SK-N-SH (cell line): Measurements from ENCODE around the gene LRRC27. TPM values are rescaled to one million over a fixed set of nuclear protein-coding genes. Genes with fewer than 3 reads are reported as not detected.

ENCODE experiments used
- CTCF ChIA-PET: fragments of 300-600, 350-600 bp; formaldehyde crosslinking; extraction: SDS; loops from one replicate; lab custom pipeline; 2021; lab: Yijun Ruan, JAX
- POLR2A ChIA-PET: fragments of 350-600 bp; sonication (Branson Sonifier 250); formaldehyde crosslinking; extraction: SDS; loops from one replicate; lab custom pipeline; 2020; ENCODE audit warnings: antibody characterized with exemption, inconsistent platforms; lab: Yijun Ruan, JAX
- DNase-seq: peaks from one replicate; pipeline ENCODE4 v3.0.0; 2012
- H2AFZ ChIP-seq: fragments of 200-600 bp; sonication (generic); 2 replicates; pipeline ENCODE4 v1.8.1; 2016; ENCODE audit warnings: antibody characterized with exemption, mild to moderate bottlenecking, low read depth
- H3F3A ChIP-seq: fragments of 200-600 bp; sonication (generic); replicated peaks from 2 replicates; pipeline ENCODE3; 2016; ENCODE audit warnings: antibody characterized with exemption, mild to moderate bottlenecking; ENCODE audit not compliant: insufficient read depth
- H3K27ac ChIP-seq, 2 experiments: fragments of 200-500 bp in 1 of 2; fragments of 200-600 bp in 1 of 2; sonication (Bioruptor generic) in 1 of 2; sonication (generic), shearing (Covaris generic) in 1 of 2; 2 replicates each; pipeline versions ENCODE4 v1.5.1 to v1.6.1; 2014 to 2016; ENCODE audit warnings: low read depth in 2 of 2, inconsistent platforms in 1 of 2, low read length in 1 of 2, mild to moderate bottlenecking in 1 of 2, mixed read lengths in 1 of 2
- H3K27me3 ChIP-seq: fragments of 200-600 bp; sonication (generic), shearing (Covaris generic); 2 replicates; pipeline ENCODE4 v1.6.1; 2016; ENCODE audit warnings: mixed run types; ENCODE audit not compliant: insufficient read depth
- H3K36me3 ChIP-seq, 2 experiments: fragments of 200-500 bp in 1 of 2; fragments of 200-600 bp in 1 of 2; sonication (Bioruptor generic) in 1 of 2; sonication (generic) in 1 of 2; replicated peaks in 1 of 2; 2 replicates each; pipeline versions ENCODE3 to v1.5.1; 2014 to 2016; ENCODE audit warnings: low read length in 1 of 2, mild to moderate bottlenecking in 1 of 2; ENCODE audit not compliant: insufficient read depth in 2 of 2, control insufficient read depth in 1 of 2
- H3K4me1 ChIP-seq, 2 experiments: fragments of 200-500 bp in 1 of 2; fragments of 200-600 bp in 1 of 2; sonication (Bioruptor generic) in 1 of 2; sonication (generic), shearing (Covaris generic) in 1 of 2; 2 replicates each; pipeline versions ENCODE4 v1.5.1 to v1.6.1; 2014 to 2016; ENCODE audit warnings: low read depth in 1 of 2, low read length in 1 of 2, mixed run types in 1 of 2; ENCODE audit not compliant: insufficient read depth in 2 of 2, control insufficient read depth in 1 of 2
- H3K4me2 ChIP-seq: fragments of 200-600 bp; sonication (generic), shearing (Covaris generic); 2 replicates; pipeline ENCODE4 v1.6.1; 2017; ENCODE audit warnings: mixed run types
- H3K4me3 ChIP-seq, 2 experiments: fragments of 200-500 bp in 1 of 2; fragments of 200-600 bp in 1 of 2; sonication (Bioruptor generic) in 1 of 2; sonication (generic), shearing (Covaris generic) in 1 of 2; 2 replicates each; pipeline versions ENCODE4 v1.5.1 to v1.8.1; 2014 to 2016; ENCODE audit warnings: low read depth in 2 of 2, inconsistent platforms in 1 of 2, low read length in 1 of 2, mild to moderate bottlenecking in 1 of 2, mixed read lengths in 1 of 2, moderate library complexity in 1 of 2
- H3K79me2 ChIP-seq: fragments of 200-600 bp; sonication (generic); 2 replicates; pipeline ENCODE4 v1.8.1; 2017; ENCODE audit warnings: mild to moderate bottlenecking; ENCODE audit not compliant: insufficient read depth
- H3K9ac ChIP-seq: fragments of 200-600 bp; sonication (generic); 2 replicates; pipeline ENCODE4 v1.6.1; 2017; ENCODE audit warnings: mixed run types
- H3K9me2 ChIP-seq: fragments of 200-600 bp; sonication (generic); 2 replicates; pipeline ENCODE4 v1.6.1; 2017; ENCODE audit warnings: mixed run types
- H3K9me3 ChIP-seq: fragments of 200-600 bp; sonication (generic); 2 replicates; pipeline ENCODE4 v1.6.1; 2017; ENCODE audit warnings: mixed run types, mild to moderate bottlenecking, moderate library complexity
- H4K20me1 ChIP-seq: fragments of 200-600 bp; sonication (generic); 2 replicates; pipeline ENCODE4 v1.6.1; 2017; ENCODE audit warnings: mild to moderate bottlenecking, mixed run types; ENCODE audit not compliant: insufficient read depth
- CHD2 ChIP-seq: fragments of 150-350 bp; IDR thresholded peaks from 2 replicates; pipeline ENCODE4 v1.6.1; 2018; ENCODE audit warnings: low read length; ENCODE audit not compliant: partially characterized antibody
- EP300 ChIP-seq, 2 experiments: IDR thresholded peaks; 2 replicates each; pipeline versions ENCODE4 v1.4.0 to v1.6.1; 2012; ENCODE audit warnings: borderline replicate concordance in 1 of 2, low read depth in 1 of 2, low read length in 1 of 2
- EZH2phosphoT487 ChIP-seq: fragments of 200-600 bp; sonication (generic); IDR thresholded peaks from 2 replicates; pipeline ENCODE4 v1.6.1; 2017; ENCODE audit warnings: low read depth, mixed run types, mild to moderate bottlenecking, antibody characterized with exemption, moderate library complexity, borderline replicate concordance
- FOXJ3 ChIP-seq: sonication (generic); formaldehyde crosslinking; IDR thresholded peaks from 2 replicates; pipeline ENCODE4 v1.5.1; 2020; ENCODE audit warnings: mild to moderate bottlenecking, missing genetic modification reagents
- GATA2 ChIP-seq: sonication (generic); formaldehyde crosslinking; IDR thresholded peaks from 2 replicates; pipeline ENCODE4 v1.5.0; 2020; ENCODE audit warnings: mild to moderate bottlenecking, missing genetic modification reagents
- NRF1 ChIP-seq: IDR thresholded peaks from 2 replicates; pipeline ENCODE4 v1.6.1; 2012; ENCODE audit warnings: low read depth, mild to moderate bottlenecking, low read length
- POLR2AphosphoS5 ChIP-seq: IDR thresholded peaks from 2 replicates; pipeline ENCODE4 v1.6.1; 2012; ENCODE audit warnings: low read depth, low read length
- RAD21 ChIP-seq: IDR thresholded peaks from 2 replicates; pipeline ENCODE4 v1.6.1; 2012; ENCODE audit warnings: mild to moderate bottlenecking, low read length
- REST ChIP-seq: IDR thresholded peaks from 2 replicates; pipeline ENCODE4 v1.6.1; 2012; ENCODE audit warnings: mild to moderate bottlenecking, low read depth, low read length, moderate library complexity
- RFX5 ChIP-seq: IDR thresholded peaks from 2 replicates; pipeline ENCODE4 v1.6.1; 2012; ENCODE audit warnings: mild to moderate bottlenecking, improper control_type of control experiment, low read length
- RXRA ChIP-seq: IDR thresholded peaks from 2 replicates; pipeline ENCODE4 v1.4.0; 2012; ENCODE audit warnings: low read depth, mild to moderate bottlenecking, borderline replicate concordance
- SMC3 ChIP-seq: IDR thresholded peaks from 2 replicates; pipeline ENCODE4 v1.6.1; 2012; ENCODE audit warnings: low read depth, low read length, improper control_type of control experiment
- TAF1 ChIP-seq: IDR thresholded peaks from 2 replicates; pipeline ENCODE4 v1.6.1; 2012; ENCODE audit warnings: low read depth, mild to moderate bottlenecking, low read length, moderate library complexity, borderline replicate concordance
- YY1 ChIP-seq: IDR thresholded peaks from 2 replicates; pipeline ENCODE4 v1.4.0; 2012; ENCODE audit warnings: low read depth, mild to moderate bottlenecking
- ZBTB33 ChIP-seq: IDR thresholded peaks from 2 replicates; pipeline ENCODE4 v1.4.0; 2012; ENCODE audit warnings: low read depth, borderline replicate concordance
- WGBS: methylation state at CpG from one replicate; pipeline ENCODE4 v1.1.6; 2017; ENCODE audit warnings: low lambda C conversion rate; 5-methylcytosine and 5-hydroxymethylcytosine counted together
- polyA plus RNA-seq, 3 experiments: library from polyadenylated mRNA; depleted of rRNA; stranded (reverse); fragments of >200 nt; gene quantifications; 2 replicates each; pipeline ENCODE4 v1.2.3, GENCODE V29; 2012
- TF ChIP-seq, protein P1 (sequence below): fragments of 200-600 bp; sonication (generic); IDR thresholded peaks from 2 replicates; pipeline ENCODE4 v1.6.1; 2017; ENCODE audit warnings: antibody characterized with exemption, mild to moderate bottlenecking, moderate library complexity
- TF ChIP-seq, protein P2 (sequence below): IDR thresholded peaks from 2 replicates; pipeline ENCODE4; 2012
- TF ChIP-seq, protein P3 (sequence below): IDR thresholded peaks from 2 replicates; pipeline ENCODE4 v1.4.0; 2012; ENCODE audit warnings: low read depth

LRRC27 gene
- polyA plus RNA-seq, 1 of the 3 experiments (the other 2 are of a cell fraction): 10.0 TPM

GRCh38 chr10:132336064-132336746, 4.2 kb downstream of the LRRC27 start:
- no peaks in the 10 kb centered on the region for H3K27me3 ChIP-seq
- H3K9ac ChIP-seq: no peak overlapping the region
- no peak for DNase-seq
- CTCF ChIA-PET: interaction anchor here (0.6 to 1.2 kb wide), 2 partner anchors 71 to 117 kb away, joined by 3 read pairs; no protein-coding TSS in a partner anchor
- no peak overlapping the region for H3K4me3 ChIP-seq
- TF ChIP-seq RXRA: no peak
- TF ChIP-seq, protein P1, sequence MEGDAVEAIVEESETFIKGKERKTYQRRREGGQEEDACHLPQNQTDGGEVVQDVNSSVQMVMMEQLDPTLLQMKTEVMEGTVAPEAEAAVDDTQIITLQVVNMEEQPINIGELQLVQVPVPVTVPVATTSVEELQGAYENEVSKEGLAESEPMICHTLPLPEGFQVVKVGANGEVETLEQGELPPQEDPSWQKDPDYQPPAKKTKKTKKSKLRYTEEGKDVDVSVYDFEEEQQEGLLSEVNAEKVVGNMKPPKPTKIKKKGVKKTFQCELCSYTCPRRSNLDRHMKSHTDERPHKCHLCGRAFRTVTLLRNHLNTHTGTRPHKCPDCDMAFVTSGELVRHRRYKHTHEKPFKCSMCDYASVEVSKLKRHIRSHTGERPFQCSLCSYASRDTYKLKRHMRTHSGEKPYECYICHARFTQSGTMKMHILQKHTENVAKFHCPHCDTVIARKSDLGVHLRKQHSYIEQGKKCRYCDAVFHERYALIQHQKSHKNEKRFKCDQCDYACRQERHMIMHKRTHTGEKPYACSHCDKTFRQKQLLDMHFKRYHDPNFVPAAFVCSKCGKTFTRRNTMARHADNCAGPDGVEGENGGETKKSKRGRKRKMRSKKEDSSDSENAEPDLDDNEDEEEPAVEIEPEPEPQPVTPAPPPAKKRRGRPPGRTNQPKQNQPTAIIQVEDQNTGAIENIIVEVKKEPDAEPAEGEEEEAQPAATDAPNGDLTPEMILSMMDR: no peak
- no peak for TF ChIP-seq POLR2AphosphoS5
- TF ChIP-seq RAD21: no peak
- no peak for TF ChIP-seq EZH2phosphoT487
- no peak for TF ChIP-seq RFX5
- TF ChIP-seq FOXJ3 (CRISPR knock-in tag): no peak
- TF ChIP-seq NRF1: no peak
- TF ChIP-seq ZBTB33: no peak
- no peak for TF ChIP-seq CHD2
- TF ChIP-seq, all 33 proteins: peak for 0
- 91% methylated on average over 7 of the region's 11 CpGs for WGBS
- peaks cover 25 to 34% of the 10 kb centered on the region in 2 experiments for H3K36me3 ChIP-seq
- H2AFZ ChIP-seq: no peak overlapping the region
- H3K9me3 ChIP-seq: no peaks in the 10 kb centered on the region
- peaks cover 13% of the 10 kb centered on the region for H3K79me2 ChIP-seq
- H3K9me2 ChIP-seq: no peaks in the 10 kb centered on the region
- no peak overlapping the region for H3K27ac ChIP-seq
- peaks cover 0 to 10% of the 10 kb centered on the region in 2 experiments; a peak in 2 of 4 replicates for H3K4me1 ChIP-seq
- H4K20me1 ChIP-seq: no peaks in the 10 kb centered on the region
- H3K4me2 ChIP-seq: no peak overlapping the region
- POLR2A ChIA-PET: no interaction called here
- H3F3A ChIP-seq: no peaks in the 10 kb centered on the region

DNA sequence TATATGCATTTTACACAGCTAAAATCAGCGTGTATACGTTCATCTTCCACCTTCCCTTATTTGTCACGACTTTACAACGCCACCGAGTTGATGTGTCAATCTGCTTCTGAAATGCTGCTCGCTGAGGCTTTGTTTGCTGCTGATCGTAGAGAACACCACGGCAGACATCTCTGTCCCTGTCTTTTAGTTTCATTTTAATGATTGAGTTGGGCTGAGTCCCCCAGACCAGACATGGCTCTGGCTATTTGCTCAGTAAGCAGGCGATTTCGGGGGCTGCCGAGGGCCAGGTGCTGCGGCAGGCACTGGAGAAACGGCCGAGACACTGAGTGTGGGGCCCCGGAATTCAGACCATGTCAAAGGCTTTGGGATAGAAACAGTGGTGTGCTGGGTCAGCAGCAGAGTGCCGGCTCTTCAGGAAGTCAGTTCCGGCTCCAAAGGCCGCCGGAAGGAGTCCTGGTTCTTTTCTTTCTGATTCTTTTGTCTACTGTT, 5.0 kb downstream of the LRRC27 start:
- H3K4me2 ChIP-seq: no peak overlapping the region
- H4K20me1 ChIP-seq: no peaks in the 10 kb centered on the region
- H3K79me2 ChIP-seq: peaks cover 9% of the 10 kb centered on the region
- no peaks in the 10 kb centered on the region for H3K9me3 ChIP-seq
- DNase-seq: no peak
- no peaks in the 10 kb centered on the region for H3F3A ChIP-seq
- H3K27ac ChIP-seq: no peak overlapping the region
- H2AFZ ChIP-seq: no peak overlapping the region
- H3K4me3 ChIP-seq: no peak overlapping the region
- H3K9ac ChIP-seq: no peak overlapping the region
- H3K9me2 ChIP-seq: no peaks in the 10 kb centered on the region
- peaks cover 25 to 35% of the 10 kb centered on the region in 2 experiments for H3K36me3 ChIP-seq
- H3K4me1 ChIP-seq: peaks cover 0 to 10% of the 10 kb centered on the region in 2 experiments; a peak in 2 of 4 replicates
- H3K27me3 ChIP-seq: no peaks in the 10 kb centered on the region
- CTCF ChIA-PET: no interaction called here
- POLR2A ChIA-PET: no interaction called here
- 89% methylated on average over 19 of the region's 19 CpGs for WGBS
- TF ChIP-seq, protein P2, sequence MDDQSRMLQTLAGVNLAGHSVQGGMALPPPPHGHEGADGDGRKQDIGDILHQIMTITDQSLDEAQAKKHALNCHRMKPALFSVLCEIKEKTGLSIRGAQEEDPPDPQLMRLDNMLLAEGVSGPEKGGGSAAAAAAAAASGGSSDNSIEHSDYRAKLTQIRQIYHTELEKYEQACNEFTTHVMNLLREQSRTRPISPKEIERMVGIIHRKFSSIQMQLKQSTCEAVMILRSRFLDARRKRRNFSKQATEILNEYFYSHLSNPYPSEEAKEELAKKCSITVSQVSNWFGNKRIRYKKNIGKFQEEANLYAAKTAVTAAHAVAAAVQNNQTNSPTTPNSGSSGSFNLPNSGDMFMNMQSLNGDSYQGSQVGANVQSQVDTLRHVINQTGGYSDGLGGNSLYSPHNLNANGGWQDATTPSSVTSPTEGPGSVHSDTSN: no peak
- TF ChIP-seq REST (no peak), YY1 (no peak), EP300 (IDR thresholded peaks at IDR 0.05; ENCODE audit: borderline replicate concordance in 1 of 2, low read depth in 1 of 2, low read length in 1 of 2) (no peak), GATA2 (no peak), SMC3 (no peak), TAF1 (no peak), NRF1 (no peak), RXRA (no peak)
- TF ChIP-seq, protein P3, sequence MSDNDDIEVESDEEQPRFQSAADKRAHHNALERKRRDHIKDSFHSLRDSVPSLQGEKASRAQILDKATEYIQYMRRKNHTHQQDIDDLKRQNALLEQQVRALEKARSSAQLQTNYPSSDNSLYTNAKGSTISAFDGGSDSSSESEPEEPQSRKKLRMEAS: no peak
